Measurements from ENCODE around the gene MAN1C1.

MAN1C1 gene

GRCh38 chr1:25799935-25800702 is 183.5 kb downstream of the MAN1C1 start, which contains the start of gene SELENON:
TSS of gene SELENON (plus strand) at chr1:25800193. CDS start at chr1:25800231, 38 bp downstream.
- no peak within 1 kb of the TSS for H2BK120ac ChIP-seq (ENCODE audit: low read depth, low read length)
- no peaks in the 10 kb centered on the region for H3K36me3 ChIP-seq (ENCODE audit: control insufficient read depth, insufficient read depth, low read length)
- H2BK5ac ChIP-seq (ENCODE audit: low read length) = no peak within 1 kb of the TSS
- peak; percentile 75 for DNase-seq
- H3K4me1 ChIP-seq (ENCODE audit: control insufficient read depth, low read depth, low read length) = peaks cover 5% of the 10 kb centered on the region
- peak within 1 kb of the TSS; percentile 93 for H3K56ac ChIP-seq (ENCODE audit: low read length)
- peak within 1 kb of the TSS; percentile 38 for H3K4me3 ChIP-seq (ENCODE audit: low read length)
- peak within 1 kb of the TSS; percentile 40 for H3K4ac ChIP-seq (ENCODE audit: low read depth, low read length)
- no peak within 1 kb of the TSS for H2BK15ac ChIP-seq (replicated peaks; ENCODE audit: low read depth)
- H2AK5ac ChIP-seq (ENCODE audit: low read length) = peak within 1 kb of the TSS; percentile 55
- H3K27ac ChIP-seq (ENCODE audit: low read depth, low read length) = no peak within 1 kb of the TSS
- no peak within 1 kb of the TSS for H4K5ac ChIP-seq (ENCODE audit: low read length)
- WGBS (ENCODE audit: extremely low coverage, insufficient coverage, low lambda C conversion rate) = no CpG with 5 or more reads among the region's 91 CpGs
- H3K27me3 ChIP-seq (ENCODE audit: insufficient read depth, low read length, poor library complexity) = no peaks in the 10 kb centered on the region
- peak within 1 kb of the TSS; percentile 84 for H3K9ac ChIP-seq (ENCODE audit: low read length)
- H4K8ac ChIP-seq (ENCODE audit: low read depth, low read length) = no peak within 1 kb of the TSS
- H3K4me2 ChIP-seq (ENCODE audit: low read length) = peak within 1 kb of the TSS; percentile 67
- H3K23ac ChIP-seq (ENCODE audit: low read length) = peak within 1 kb of the TSS; percentile 74
- H3K18ac ChIP-seq (ENCODE audit: low read length) = peak within 1 kb of the TSS; percentile 75
- H3K79me1 ChIP-seq (ENCODE audit: low read length) = peaks cover 5% of the 10 kb centered on the region
- H3K79me2 ChIP-seq (ENCODE audit: control insufficient read depth, insufficient read depth, low read length) = no peaks in the 10 kb centered on the region

- peak overlapping the region; percentile 26 for H3K4ac ChIP-seq (ENCODE audit: low read depth, low read length)
- no peaks in the 10 kb centered on the region for H3K36me3 ChIP-seq (ENCODE audit: control insufficient read depth, insufficient read depth, low read length)
- peaks cover 5% of the 10 kb centered on the region for H3K4me1 ChIP-seq (ENCODE audit: control insufficient read depth, low read depth, low read length)
- H3K27ac ChIP-seq (ENCODE audit: low read depth, low read length) = no peak overlapping the region
- peak overlapping the region; percentile 84 for H3K9ac ChIP-seq (ENCODE audit: low read length)
- H4K5ac ChIP-seq (ENCODE audit: low read length) = no peak overlapping the region
- peak overlapping the region; percentile 38 for H3K4me3 ChIP-seq (ENCODE audit: low read length)
- no peak overlapping the region for H2BK5ac ChIP-seq (ENCODE audit: low read length)
- H3K18ac ChIP-seq (ENCODE audit: low read length) = peak overlapping the region; percentile 75
- no CpG with 5 or more reads among the region's 15 CpGs for WGBS (ENCODE audit: extremely low coverage, insufficient coverage, low lambda C conversion rate)
- no peaks in the 10 kb centered on the region for H3K27me3 ChIP-seq (ENCODE audit: insufficient read depth, low read length, poor library complexity)
- peak overlapping the region; percentile 51 for H3K4me2 ChIP-seq (ENCODE audit: low read length)
- peak overlapping the region; percentile 74 for H3K23ac ChIP-seq (ENCODE audit: low read length)
- no peak overlapping the region for H4K8ac ChIP-seq (ENCODE audit: low read depth, low read length)
- peak overlapping the region; percentile 55 for H2AK5ac ChIP-seq (ENCODE audit: low read length)
- H3K79me2 ChIP-seq (ENCODE audit: control insufficient read depth, insufficient read depth, low read length) = no peaks in the 10 kb centered on the region
- H2BK120ac ChIP-seq (ENCODE audit: low read depth, low read length) = no peak overlapping the region
- H2BK15ac ChIP-seq (replicated peaks; ENCODE audit: low read depth) = no peak overlapping the region
- H3K79me1 ChIP-seq (ENCODE audit: low read length) = peaks cover 5% of the 10 kb centered on the region
- H3K56ac ChIP-seq (ENCODE audit: low read length) = peak overlapping the region; percentile 93
- no peak for DNase-seq
Observed at GRCh38 chr1:25800703-25801377, 184.2 kb downstream of the MAN1C1 start.

DNA sequence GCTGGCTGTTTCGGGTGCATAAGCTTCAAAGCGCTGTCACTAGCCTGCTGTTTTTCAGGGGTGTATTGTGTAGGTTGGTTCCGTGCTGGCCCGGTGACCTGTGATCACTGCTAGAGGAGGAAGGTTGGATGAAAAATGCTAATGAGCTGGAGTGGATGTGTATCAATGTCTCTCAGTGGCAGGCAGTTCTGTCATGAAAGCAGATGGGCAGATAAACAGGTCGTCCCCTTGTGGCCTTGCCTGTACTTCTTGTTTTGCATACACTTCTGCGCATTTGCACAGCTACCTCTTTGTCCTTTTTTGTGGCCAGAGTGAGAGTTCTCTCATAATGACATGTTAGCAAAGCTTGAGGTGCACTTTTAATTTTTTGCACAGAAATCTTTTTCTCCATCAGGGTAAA is 186.3 kb downstream of the MAN1C1 start:
- Histone ChIP-seq H3K23ac (ENCODE audit: low read length) (no peak overlapping the region), H2BK120ac (ENCODE audit: low read depth, low read length) (no peak overlapping the region), H3K36me3 (ENCODE audit: control insufficient read depth, insufficient read depth, low read length) (no peaks in the 10 kb centered on the region), H3K27ac (ENCODE audit: low read depth, low read length) (no peak overlapping the region), H3K56ac (ENCODE audit: low read length) (no peak overlapping the region), H3K18ac (ENCODE audit: low read length) (no peak overlapping the region), H3K9ac (ENCODE audit: low read length) (no peak overlapping the region), H2AK5ac (ENCODE audit: low read length) (no peak overlapping the region), H2BK15ac (replicated peaks; ENCODE audit: low read depth) (no peak overlapping the region), H3K4me3 (ENCODE audit: low read length) (no peak overlapping the region), H2BK5ac (ENCODE audit: low read length) (no peak overlapping the region), H4K8ac (ENCODE audit: low read depth, low read length) (no peak overlapping the region), H3K27me3 (ENCODE audit: insufficient read depth, low read length, poor library complexity) (no peaks in the 10 kb centered on the region), H3K79me1 (ENCODE audit: low read length) (peaks cover 5% of the 10 kb centered on the region), H3K79me2 (ENCODE audit: control insufficient read depth, insufficient read depth, low read length) (no peaks in the 10 kb centered on the region), H3K4me2 (ENCODE audit: low read length) (no peak overlapping the region), H4K5ac (ENCODE audit: low read length) (no peak overlapping the region), H3K4me1 (ENCODE audit: control insufficient read depth, low read depth, low read length) (peaks cover 5% of the 10 kb centered on the region), H3K4ac (ENCODE audit: low read depth, low read length) (no peak overlapping the region)
- WGBS (ENCODE audit: extremely low coverage, insufficient coverage, low lambda C conversion rate) = no CpG with 5 or more reads among the region's 6 CpGs
- no peak for DNase-seq

DNA sequence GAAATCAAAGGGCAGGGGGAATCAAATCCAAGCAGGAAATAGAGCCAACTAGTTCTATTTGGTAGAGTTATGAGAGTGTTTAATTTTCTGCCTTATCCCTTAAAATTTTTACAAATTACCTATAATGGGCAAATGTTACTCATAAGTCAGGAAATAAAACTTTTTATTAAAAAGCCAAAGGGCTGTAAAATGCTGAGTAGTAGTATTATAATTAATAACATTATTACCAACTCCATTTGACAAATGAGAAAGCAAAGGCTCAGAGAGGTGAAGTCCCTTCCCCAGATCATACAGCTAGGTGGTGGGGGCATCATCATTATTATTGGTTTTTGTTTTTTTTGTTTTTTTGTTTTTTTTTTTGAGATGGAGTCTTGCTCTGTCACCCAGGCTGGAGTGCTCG is 186.8 kb downstream of the MAN1C1 start:
- no peak overlapping the region for H2BK15ac ChIP-seq (replicated peaks; ENCODE audit: low read depth)
- no peaks in the 10 kb centered on the region for H3K79me2 ChIP-seq (ENCODE audit: control insufficient read depth, insufficient read depth, low read length)
- no peaks in the 10 kb centered on the region for H3K27me3 ChIP-seq (ENCODE audit: insufficient read depth, low read length, poor library complexity)
- no peak overlapping the region for H3K56ac ChIP-seq (ENCODE audit: low read length)
- no peak overlapping the region for H2BK5ac ChIP-seq (ENCODE audit: low read length)
- no peak overlapping the region for H3K4ac ChIP-seq (ENCODE audit: low read depth, low read length)
- no peak overlapping the region for H3K23ac ChIP-seq (ENCODE audit: low read length)
- no peak for DNase-seq
- no peak overlapping the region for H4K8ac ChIP-seq (ENCODE audit: low read depth, low read length)
- H2BK120ac ChIP-seq (ENCODE audit: low read depth, low read length) = no peak overlapping the region
- no peak overlapping the region for H2AK5ac ChIP-seq (ENCODE audit: low read length)
- WGBS (ENCODE audit: extremely low coverage, insufficient coverage, low lambda C conversion rate) = no CpG with 5 or more reads among the region's 1 CpG
- H3K4me1 ChIP-seq (ENCODE audit: control insufficient read depth, low read depth, low read length) = peaks cover 5% of the 10 kb centered on the region
- H3K4me3 ChIP-seq (ENCODE audit: low read length) = no peak overlapping the region
- no peaks in the 10 kb centered on the region for H3K36me3 ChIP-seq (ENCODE audit: control insufficient read depth, insufficient read depth, low read length)
- no peak overlapping the region for H3K18ac ChIP-seq (ENCODE audit: low read length)
- H3K4me2 ChIP-seq (ENCODE audit: low read length) = no peak overlapping the region
- no peak overlapping the region for H3K9ac ChIP-seq (ENCODE audit: low read length)
- no peak overlapping the region for H3K27ac ChIP-seq (ENCODE audit: low read depth, low read length)
- peaks cover 5% of the 10 kb centered on the region for H3K79me1 ChIP-seq (ENCODE audit: low read length)
- H4K5ac ChIP-seq (ENCODE audit: low read length) = no peak overlapping the region

DNA sequence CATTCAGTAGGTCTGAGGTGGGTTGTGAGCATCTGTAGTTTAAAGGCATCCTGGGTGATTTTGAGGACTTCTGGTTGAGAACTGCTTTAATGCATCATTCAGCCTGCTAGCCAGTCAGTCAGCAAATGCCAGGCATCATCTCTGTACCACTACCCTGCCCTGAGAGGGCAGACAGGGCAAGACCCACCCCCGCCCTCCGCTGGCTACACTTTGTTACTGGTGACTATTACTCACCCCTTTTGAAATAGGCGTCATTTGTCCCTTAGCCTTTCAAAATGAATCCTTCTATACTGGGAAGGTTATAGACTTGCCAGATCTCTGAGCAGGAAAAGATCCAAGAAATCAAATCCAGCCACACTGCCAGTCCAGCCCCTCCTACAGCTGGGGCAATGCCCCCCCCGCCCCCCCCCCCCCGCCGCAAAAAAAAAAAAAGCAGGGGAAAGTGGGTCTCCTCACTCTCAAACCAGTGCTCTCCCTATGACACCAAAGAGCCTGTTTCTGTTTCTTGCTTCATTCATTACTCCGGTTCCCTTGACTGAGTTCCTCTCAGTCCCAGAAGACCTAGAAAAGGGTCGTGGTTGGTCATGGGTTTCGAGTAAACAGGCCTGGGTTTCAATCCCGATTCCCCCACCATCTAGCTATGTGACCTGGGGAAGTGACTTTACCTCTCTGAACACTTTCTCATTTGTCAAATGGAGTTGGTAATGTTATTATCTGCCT is 187.8 kb downstream of the MAN1C1 start:
- H3K4me3 ChIP-seq (ENCODE audit: low read length) = no peak overlapping the region
- no peak for DNase-seq
- no peak overlapping the region for H3K56ac ChIP-seq (ENCODE audit: low read length)
- H2BK5ac ChIP-seq (ENCODE audit: low read length) = no peak overlapping the region
- H3K79me2 ChIP-seq (ENCODE audit: control insufficient read depth, insufficient read depth, low read length) = no peaks in the 10 kb centered on the region
- no peak overlapping the region for H3K4ac ChIP-seq (ENCODE audit: low read depth, low read length)
- no peak overlapping the region for H3K18ac ChIP-seq (ENCODE audit: low read length)
- no peak overlapping the region for H2BK15ac ChIP-seq (replicated peaks; ENCODE audit: low read depth)
- H2AK5ac ChIP-seq (ENCODE audit: low read length) = no peak overlapping the region
- H3K36me3 ChIP-seq (ENCODE audit: control insufficient read depth, insufficient read depth, low read length) = no peaks in the 10 kb centered on the region
- peaks cover 5% of the 10 kb centered on the region for H3K4me1 ChIP-seq (ENCODE audit: control insufficient read depth, low read depth, low read length)
- no peak overlapping the region for H3K23ac ChIP-seq (ENCODE audit: low read length)
- no CpG with 5 or more reads among the region's 10 CpGs for WGBS (ENCODE audit: extremely low coverage, insufficient coverage, low lambda C conversion rate)
- no peak overlapping the region for H3K9ac ChIP-seq (ENCODE audit: low read length)
- no peak overlapping the region for H4K8ac ChIP-seq (ENCODE audit: low read depth, low read length)
- no peak overlapping the region for H4K5ac ChIP-seq (ENCODE audit: low read length)
- H3K27ac ChIP-seq (ENCODE audit: low read depth, low read length) = no peak overlapping the region
- H2BK120ac ChIP-seq (ENCODE audit: low read depth, low read length) = no peak overlapping the region
- no peaks in the 10 kb centered on the region for H3K27me3 ChIP-seq (ENCODE audit: insufficient read depth, low read length, poor library complexity)
- H3K79me1 ChIP-seq (ENCODE audit: low read length) = peaks cover 5% of the 10 kb centered on the region
- no peak overlapping the region for H3K4me2 ChIP-seq (ENCODE audit: low read length)
